GM21576 (cell line): ENCODE measurements around the gene SCP2.

Experiments used
- ATAC-seq: cut with Tn5 transposase; IDR thresholded peaks from one replicate; pipeline ENCODE4 v1.9.1; 2021; ENCODE audit warnings: mild to moderate bottlenecking, moderate library complexity; ENCODE audit not compliant: unreplicated experiment

Gene SCP2

DNA sequence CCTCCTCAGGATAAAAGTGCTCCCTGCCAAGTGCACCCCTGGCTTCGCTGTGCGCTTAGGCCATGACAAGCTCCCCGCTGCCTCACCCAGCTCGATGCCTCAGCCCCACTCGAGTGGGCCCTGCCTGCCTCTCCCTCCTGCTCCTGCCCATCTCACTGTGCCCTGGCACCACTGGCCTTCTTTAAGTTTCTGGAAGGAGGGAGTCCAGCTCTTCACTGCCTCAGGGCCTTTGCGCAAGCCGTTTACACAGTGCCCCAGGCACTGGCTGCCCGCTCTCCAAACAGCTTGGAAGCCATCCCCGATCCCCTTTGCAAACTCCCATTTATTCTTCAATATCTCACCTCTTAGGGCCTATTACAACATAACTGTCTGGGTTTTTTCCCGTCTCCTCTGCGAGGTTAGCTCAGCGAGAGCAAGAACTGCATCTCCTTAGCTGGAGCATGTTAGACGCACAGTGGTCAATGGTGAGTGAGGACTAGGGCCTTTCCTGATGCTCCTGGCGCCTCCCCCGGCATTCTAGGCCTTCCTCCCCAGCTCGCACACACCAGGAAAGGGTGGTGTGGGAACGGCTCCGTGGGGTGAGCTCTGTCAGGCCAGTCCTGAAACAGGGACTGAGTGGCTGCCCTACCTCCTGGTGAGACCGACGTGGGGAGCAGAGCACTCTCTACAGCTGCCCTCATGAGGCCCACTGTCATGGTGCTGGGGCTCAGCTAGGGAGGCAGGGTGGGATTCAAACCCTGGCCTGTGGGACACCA is 166.9 kb downstream of the SCP2 start:
- ATAC-seq, result no peak

DNA sequence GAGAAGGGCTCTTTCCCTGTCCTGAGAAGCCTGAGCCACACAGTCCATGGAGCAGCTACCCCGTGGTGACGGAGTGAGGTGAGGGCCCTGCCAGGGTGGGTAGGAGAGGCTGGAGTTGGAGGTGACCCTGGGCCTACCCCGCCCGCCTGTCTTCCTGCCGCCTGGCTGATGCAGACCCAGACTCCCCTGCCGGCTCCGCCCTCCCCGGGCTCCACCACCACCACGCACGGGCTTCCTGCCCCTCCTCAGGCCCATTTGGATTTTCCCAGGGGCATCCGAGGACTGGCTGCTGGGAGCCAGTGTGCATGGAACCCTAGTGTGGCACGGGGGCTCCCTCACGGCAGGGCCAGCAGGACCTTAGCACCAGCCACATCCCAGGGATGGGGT is 167.4 kb downstream of the SCP2 start:
- ATAC-seq, result no peak
